Skin of body (tissue), 2 donors: ENCODE measurements around the gene CALML6. TPM values are rescaled to one million over a fixed set of nuclear protein-coding genes. Genes with fewer than 3 reads are reported as not detected.

Source experiments
- DNase-seq: peaks from one replicate; lab custom pipeline; 2025; lab: John Stamatoyannopoulos, UW
- total RNA-seq: library from RNA; depleted of rRNA; stranded (reverse); fragments of >200 nt; gene quantifications from one replicate; pipeline ENCODE4 v1.2.3, GENCODE V29; 2014

Gene CALML6
- total RNA-seq, 1 donor from 2014 or later = 19.0 TPM

- no peak for DNase-seq
Measured at GRCh38 chr1:1911350-1912041, 3.6 kb upstream of the CALML6 start.

DNA sequence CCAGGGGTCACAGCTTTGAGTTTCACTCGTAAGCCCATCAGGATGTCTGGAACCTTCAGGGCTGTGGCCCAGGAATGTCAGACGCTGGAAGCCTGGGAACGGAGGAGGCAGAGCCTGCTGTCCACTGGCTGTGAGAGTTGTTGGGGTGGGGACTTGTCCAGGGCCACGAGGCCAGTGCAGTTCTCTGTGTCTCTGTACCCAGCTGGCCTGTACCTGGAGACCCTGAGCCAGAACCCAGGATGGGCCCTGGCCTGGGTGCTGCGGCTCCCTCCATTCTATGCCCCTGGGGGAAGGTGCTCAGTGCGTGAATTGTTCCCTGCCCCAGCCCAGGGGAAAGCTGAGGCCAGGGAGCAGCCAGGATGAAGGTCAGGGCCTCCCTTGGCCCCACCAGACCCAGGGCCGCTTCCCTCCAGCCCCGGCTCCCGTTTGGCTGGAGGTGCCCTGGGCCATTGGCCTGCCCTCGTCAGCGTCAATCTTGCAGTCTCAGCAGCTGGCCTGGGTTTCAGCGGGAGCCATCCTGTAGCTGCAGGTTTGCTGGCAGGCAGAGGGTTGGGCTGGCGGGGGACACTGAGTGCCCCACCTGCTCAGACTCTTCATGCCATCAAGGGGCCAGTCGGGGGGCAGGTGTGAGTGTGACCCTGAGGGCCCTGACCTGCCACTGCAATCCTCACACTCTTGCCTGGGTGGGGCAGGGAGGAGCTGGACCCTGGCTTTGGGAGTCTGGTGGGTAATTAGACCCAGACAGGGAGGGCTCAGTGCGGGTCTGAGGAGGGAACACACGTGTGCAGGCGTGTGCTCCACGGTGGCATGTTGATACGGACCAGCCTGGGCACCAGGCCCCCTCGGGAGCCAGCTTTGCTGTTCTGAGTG, 724 bp upstream of the CALML6 start:
- DNase-seq = no peak

GRCh38 chr1:1915911-1916840, 1.1 kb downstream of the CALML6 start:
- DNase-seq = no peak

DNA sequence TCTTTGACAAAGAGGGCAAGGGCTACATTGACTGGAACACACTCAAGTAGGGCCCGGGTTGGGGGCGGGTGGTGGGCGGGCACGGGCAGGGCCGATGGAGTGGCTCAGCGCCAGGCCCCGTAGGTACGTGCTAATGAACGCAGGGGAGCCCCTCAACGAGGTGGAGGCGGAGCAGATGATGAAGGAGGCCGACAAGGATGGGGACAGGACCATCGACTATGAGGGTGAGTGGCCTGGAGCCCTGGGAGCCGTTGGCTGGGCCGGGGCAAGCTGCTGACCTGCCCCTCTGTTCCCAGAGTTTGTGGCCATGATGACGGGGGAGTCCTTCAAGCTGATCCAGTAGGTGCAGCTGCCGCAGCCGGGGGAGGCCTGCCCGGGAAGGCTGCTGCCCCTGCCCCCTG, 1.8 kb downstream of the CALML6 start:
- no peak for DNase-seq

DNA sequence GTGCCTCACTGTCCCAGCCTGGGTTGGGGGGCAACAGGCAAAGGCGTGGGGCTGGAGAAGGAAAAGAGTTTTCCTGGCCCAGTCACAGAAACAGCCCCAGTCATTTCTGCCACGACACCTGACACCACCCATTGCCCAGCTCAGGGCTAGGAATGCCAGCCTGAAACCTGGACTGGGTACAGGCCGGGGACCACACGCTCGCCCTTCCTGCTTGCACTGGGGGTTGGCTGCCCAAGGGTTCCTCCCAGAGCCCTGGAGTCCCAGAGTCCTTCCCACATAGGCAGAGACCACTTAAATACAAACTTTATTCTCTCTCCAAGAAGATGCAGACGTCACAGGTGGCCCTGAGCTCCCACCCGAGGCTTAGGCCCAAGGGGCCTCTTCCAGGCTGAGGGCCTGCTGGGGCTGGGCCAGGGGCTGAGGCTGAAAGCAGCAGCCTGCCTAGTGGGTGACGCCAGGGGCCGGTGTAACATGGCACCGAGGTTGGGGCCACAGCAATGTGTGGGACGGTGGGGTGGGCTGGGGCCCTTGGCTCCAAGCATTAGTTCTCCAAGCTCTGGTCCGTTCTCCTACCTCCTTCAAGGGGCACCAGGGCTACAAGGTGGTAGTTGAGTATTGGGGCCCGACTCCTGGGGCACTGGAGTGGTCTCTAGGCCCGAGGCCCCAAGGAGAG, 2.4 kb downstream of the CALML6 start:
- DNase-seq = no peak

DNA sequence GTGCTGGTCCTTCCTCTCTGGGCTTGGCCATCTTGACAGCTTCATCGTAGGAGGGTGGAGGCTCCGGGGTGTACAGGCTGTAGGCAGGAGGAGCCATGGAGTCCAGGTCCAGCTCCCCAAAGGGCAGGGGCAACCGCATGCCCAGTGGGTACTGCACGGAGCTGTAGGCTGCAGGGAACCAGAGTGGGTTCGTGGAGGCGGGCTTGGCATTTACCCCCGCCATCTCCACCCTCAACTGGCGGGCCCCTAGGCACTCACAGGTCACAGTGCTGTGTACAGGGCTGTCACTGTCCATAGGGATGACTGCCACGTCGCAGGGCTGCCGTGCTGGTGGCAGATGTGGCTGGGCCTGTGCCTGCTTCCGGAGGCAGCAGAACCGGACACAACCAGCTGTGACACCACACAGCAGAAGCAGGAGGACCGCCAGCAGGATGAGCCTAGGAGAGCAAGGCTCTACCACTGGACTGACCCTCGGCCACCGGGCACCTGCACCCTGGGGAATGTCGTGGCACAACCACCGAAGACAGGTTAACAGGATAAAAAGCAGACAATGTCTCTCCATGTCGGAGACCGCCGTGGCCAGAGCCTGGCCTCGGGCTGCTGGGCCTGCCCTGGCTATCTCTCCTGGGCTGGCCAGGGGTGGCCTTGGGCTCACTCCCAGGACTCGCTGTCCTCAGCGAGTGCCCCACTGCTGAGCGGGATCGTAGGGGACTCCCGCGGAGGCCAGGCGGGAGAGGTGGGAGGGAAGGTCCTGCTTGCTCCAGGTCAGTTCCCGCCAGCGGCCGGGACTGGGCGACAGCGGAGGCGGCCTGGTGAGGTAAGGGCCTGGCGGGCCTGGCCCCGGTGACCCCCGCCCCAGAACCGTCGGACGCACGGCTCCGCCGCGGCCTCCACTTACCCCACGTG, 3.2 kb downstream of the CALML6 start:
- DNase-seq = no peak

GRCh38 chr1:1918901-1919303, 3.8 kb downstream of the CALML6 start, which contains the start of gene TMEM52:
Gene TMEM52, minus strand, starts transcription at chr1:1919279. Its CDS starts 14 bp downstream, at chr1:1919265.
- no peak for DNase-seq

DNA sequence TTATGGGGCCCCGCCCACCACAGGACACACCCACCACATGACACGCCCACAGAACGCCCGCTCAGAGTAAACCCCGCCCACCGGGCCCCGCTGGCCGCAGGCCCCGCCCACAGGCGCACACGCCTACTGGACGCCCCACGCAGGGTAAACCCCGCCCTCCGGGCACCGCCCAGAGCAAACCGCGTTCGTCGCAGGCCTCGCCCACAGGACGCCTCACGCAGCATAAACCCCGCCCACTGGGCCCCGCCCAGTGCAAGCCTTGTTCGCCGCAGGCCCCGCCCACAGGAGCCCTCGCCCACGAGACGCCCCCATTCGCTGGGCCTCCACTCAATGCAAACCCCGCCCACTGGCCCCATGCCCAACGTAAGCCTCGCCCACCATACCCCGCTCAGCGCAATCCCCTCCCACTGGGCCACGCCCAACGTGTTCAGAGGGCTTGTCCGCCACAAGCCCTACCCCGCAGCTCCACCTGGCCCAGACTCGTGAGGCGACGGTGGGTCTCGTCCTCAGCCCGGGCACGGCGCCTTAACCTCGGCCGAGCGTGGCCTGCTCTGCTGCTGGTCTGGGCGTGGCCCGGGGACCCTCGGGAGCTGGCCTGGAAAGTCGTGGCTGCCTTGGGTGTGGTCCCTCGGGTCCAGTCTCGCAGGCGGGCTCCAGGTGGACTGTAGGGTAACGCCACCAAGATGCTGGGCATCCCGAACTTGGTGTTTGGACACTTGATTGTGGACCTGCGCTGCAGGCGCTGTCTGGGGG, 4.4 kb downstream of the CALML6 start:
- DNase-seq = peak; percentile 96

DNA sequence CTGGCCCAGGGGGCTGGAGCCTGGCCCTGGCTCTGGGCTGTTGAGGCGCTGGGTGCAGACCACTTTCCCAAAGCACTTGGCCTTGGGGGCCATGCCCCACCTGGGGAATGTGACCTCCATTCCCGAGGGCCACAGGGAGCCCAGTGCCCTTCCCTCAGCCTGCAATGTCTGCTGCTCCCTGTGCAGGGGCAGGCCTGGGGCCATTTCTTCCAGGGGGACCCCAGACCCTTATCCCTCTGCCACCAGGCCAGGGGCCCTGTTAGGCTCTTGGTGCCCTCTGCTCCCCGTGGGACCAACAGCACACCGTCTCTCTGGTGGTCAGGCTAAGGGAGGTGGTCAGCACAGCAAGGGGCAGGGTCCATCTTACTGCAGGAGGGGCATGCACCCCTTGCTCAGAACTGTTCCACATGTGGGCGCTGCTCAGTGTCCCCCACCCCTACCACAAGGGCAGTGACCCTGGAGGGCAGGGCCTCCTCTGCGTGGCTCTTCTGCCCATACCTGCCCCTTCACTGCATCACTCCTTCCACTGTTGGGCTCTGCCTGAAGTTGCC, 5.1 kb downstream of the CALML6 start:
- no peak for DNase-seq

GRCh38 chr1:1920608-1921458, 5.8 kb downstream of the CALML6 start:
- no peak for DNase-seq

- DNase-seq = no peak
Measured at GRCh38 chr1:1921459-1921862, 6.4 kb downstream of the CALML6 start.

- no peak for DNase-seq
Measured at GRCh38 chr1:1921901-1922701, 7.0 kb downstream of the CALML6 start.

DNA sequence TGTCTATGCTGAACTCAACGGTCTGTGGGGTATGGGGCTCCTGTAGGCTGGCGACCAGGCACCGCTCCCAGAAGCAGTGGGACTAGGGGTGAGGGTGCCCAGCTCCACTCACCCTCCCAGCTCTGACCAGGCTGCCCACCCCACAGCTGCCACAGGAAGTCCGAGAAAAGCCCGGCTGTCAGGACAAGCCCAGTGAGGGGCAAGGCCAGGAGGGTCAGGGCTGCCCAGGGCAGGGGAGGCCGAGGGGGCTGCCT, 7.6 kb downstream of the CALML6 start:
- DNase-seq = no peak

- DNase-seq = no peak
Measured at GRCh38 chr1:1922956-1923833, 8.1 kb downstream of the CALML6 start.

DNA sequence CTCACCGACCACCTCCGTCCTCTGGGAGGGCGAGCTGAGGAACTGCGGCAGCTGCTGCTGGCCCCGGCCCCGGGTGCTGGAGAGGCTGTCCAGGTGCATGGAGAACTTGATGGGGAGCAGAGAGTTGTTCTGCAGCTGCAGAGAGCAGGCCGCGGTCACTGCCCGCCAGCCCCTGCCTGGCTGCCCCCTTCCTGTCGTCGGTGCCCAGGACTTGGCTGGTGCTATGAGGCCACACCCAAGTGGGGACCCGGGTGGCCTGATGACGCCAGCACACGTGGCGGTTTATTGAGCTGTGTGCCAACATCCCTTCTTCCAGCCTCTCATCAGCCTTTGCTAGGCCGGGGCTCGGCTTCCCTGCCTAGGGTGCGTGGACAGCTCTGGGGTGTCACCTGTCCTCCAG, 9.3 kb downstream of the CALML6 start:
- no peak for DNase-seq

DNA sequence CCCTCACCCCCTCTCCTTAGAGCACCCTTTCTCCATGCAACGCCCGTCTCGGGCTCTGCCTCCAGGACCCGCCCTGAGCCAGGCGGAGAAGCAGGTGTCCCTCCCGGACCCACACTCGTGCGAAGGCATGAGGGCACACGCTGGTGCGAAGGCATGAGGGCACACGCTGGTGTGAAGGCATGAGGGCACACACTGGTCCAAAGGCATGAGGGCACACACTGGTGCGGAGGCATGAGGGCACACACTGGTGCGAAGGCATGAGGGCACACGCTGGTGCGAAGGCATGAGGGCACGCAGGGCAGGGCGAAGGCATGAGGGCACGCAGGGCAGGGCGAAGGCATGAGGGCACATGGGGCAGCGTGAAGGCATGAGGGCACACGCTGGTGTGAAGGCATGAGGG, 9.8 kb downstream of the CALML6 start:
- no peak for DNase-seq
